ENCODE data around the gene ZNF420. TPM values are rescaled to one million over a fixed set of nuclear protein-coding genes. Genes with fewer than 3 reads are reported as not detected.

The ZNF420 gene
- total RNA-seq, 1 experiment from 2014 or later: 12.3 TPM

DNA sequence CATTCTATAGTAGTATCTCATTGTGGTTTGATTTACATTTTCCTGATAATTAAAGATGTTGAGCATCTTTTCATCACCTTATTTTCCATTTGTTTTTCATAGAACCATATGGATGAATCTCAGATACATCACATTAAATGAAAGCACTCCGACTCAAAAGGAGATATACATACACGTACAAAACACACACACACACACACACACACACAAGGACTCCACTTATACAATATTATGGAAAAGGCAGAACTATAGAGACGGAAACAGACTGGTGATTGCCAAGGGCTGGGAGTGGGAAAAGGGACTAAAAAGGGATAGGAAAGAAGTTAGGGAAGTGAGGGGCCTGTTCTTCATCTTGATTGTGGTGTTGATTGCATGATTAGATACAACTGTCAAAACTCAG, 70.0 kb downstream of the ZNF420 start:
- no peak for ATAC-seq
- Mint-ChIP-seq H3K36me3 (peaks cover 72% of the 10 kb centered on the region), H3K27me3 (ENCODE audit: low read depth) (no peaks in the 10 kb centered on the region; the same call in none of the 2 replicates), H3K27ac (no peak overlapping the region), H3K9me3 (peaks cover 75% of the 10 kb centered on the region), H3K4me3 (no peak overlapping the region), H3K4me1 (no peaks in the 10 kb centered on the region)
- no peak for DNase-seq (ENCODE audit: low spot score)
- ChIA-PET CTCF (no interaction called here), POLR2A (no interaction called here)
- TF ChIP-seq RELA (CRISPR knock-in tag; IDR thresholded peaks at IDR 0.05; ENCODE audit: borderline replicate concordance) (no peak), HMGA2 (CRISPR knock-in tag; IDR thresholded peaks at IDR 0.05) (no peak), ZNF219 (CRISPR knock-in tag; IDR thresholded peaks at IDR 0.05; ENCODE audit: borderline replicate concordance) (no peak), ELF4 (CRISPR knock-in tag; IDR thresholded peaks at IDR 0.05; ENCODE audit: low read depth) (no peak), GRHL2 (CRISPR knock-in tag; IDR thresholded peaks at IDR 0.05; ENCODE audit: insufficient replicate concordance, severe bottlenecking) (no peak), NFE2L1 (CRISPR knock-in tag; IDR thresholded peaks at IDR 0.05) (no peak), JUN (CRISPR knock-in tag; IDR thresholded peaks at IDR 0.05) (no peak), NR2C2 (CRISPR knock-in tag; IDR thresholded peaks at IDR 0.05) (no peak), TEAD4 (CRISPR knock-in tag; IDR thresholded peaks at IDR 0.05) (no peak)
- TF ChIP-seq, protein P1, sequence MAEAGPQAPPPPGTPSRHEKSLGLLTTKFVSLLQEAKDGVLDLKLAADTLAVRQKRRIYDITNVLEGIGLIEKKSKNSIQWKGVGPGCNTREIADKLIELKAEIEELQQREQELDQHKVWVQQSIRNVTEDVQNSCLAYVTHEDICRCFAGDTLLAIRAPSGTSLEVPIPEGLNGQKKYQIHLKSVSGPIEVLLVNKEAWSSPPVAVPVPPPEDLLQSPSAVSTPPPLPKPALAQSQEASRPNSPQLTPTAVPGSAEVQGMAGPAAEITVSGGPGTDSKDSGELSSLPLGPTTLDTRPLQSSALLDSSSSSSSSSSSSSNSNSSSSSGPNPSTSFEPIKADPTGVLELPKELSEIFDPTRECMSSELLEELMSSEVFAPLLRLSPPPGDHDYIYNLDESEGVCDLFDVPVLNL (CRISPR knock-in tag; IDR thresholded peaks at IDR 0.05; ENCODE audit: borderline replicate concordance, low read depth): no peak
- TF ChIP-seq, protein P2, sequence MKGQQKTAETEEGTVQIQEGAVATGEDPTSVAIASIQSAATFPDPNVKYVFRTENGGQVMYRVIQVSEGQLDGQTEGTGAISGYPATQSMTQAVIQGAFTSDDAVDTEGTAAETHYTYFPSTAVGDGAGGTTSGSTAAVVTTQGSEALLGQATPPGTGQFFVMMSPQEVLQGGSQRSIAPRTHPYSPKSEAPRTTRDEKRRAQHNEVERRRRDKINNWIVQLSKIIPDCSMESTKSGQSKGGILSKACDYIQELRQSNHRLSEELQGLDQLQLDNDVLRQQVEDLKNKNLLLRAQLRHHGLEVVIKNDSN (CRISPR knock-in tag; IDR thresholded peaks at IDR 0.05): no peak
- TF ChIP-seq, protein P3, sequence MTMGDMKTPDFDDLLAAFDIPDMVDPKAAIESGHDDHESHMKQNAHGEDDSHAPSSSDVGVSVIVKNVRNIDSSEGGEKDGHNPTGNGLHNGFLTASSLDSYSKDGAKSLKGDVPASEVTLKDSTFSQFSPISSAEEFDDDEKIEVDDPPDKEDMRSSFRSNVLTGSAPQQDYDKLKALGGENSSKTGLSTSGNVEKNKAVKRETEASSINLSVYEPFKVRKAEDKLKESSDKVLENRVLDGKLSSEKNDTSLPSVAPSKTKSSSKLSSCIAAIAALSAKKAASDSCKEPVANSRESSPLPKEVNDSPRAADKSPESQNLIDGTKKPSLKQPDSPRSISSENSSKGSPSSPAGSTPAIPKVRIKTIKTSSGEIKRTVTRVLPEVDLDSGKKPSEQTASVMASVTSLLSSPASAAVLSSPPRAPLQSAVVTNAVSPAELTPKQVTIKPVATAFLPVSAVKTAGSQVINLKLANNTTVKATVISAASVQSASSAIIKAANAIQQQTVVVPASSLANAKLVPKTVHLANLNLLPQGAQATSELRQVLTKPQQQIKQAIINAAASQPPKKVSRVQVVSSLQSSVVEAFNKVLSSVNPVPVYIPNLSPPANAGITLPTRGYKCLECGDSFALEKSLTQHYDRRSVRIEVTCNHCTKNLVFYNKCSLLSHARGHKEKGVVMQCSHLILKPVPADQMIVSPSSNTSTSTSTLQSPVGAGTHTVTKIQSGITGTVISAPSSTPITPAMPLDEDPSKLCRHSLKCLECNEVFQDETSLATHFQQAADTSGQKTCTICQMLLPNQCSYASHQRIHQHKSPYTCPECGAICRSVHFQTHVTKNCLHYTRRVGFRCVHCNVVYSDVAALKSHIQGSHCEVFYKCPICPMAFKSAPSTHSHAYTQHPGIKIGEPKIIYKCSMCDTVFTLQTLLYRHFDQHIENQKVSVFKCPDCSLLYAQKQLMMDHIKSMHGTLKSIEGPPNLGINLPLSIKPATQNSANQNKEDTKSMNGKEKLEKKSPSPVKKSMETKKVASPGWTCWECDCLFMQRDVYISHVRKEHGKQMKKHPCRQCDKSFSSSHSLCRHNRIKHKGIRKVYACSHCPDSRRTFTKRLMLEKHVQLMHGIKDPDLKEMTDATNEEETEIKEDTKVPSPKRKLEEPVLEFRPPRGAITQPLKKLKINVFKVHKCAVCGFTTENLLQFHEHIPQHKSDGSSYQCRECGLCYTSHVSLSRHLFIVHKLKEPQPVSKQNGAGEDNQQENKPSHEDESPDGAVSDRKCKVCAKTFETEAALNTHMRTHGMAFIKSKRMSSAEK (CRISPR knock-in tag; IDR thresholded peaks at IDR 0.05; ENCODE audit: borderline replicate concordance): no peak
- TF ChIP-seq, protein P4, sequence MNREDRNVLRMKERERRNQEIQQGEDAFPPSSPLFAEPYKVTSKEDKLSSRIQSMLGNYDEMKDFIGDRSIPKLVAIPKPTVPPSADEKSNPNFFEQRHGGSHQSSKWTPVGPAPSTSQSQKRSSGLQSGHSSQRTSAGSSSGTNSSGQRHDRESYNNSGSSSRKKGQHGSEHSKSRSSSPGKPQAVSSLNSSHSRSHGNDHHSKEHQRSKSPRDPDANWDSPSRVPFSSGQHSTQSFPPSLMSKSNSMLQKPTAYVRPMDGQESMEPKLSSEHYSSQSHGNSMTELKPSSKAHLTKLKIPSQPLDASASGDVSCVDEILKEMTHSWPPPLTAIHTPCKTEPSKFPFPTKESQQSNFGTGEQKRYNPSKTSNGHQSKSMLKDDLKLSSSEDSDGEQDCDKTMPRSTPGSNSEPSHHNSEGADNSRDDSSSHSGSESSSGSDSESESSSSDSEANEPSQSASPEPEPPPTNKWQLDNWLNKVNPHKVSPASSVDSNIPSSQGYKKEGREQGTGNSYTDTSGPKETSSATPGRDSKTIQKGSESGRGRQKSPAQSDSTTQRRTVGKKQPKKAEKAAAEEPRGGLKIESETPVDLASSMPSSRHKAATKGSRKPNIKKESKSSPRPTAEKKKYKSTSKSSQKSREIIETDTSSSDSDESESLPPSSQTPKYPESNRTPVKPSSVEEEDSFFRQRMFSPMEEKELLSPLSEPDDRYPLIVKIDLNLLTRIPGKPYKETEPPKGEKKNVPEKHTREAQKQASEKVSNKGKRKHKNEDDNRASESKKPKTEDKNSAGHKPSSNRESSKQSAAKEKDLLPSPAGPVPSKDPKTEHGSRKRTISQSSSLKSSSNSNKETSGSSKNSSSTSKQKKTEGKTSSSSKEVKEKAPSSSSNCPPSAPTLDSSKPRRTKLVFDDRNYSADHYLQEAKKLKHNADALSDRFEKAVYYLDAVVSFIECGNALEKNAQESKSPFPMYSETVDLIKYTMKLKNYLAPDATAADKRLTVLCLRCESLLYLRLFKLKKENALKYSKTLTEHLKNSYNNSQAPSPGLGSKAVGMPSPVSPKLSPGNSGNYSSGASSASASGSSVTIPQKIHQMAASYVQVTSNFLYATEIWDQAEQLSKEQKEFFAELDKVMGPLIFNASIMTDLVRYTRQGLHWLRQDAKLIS (CRISPR knock-in tag; IDR thresholded peaks at IDR 0.05; ENCODE audit: borderline replicate concordance): no peak

DNA sequence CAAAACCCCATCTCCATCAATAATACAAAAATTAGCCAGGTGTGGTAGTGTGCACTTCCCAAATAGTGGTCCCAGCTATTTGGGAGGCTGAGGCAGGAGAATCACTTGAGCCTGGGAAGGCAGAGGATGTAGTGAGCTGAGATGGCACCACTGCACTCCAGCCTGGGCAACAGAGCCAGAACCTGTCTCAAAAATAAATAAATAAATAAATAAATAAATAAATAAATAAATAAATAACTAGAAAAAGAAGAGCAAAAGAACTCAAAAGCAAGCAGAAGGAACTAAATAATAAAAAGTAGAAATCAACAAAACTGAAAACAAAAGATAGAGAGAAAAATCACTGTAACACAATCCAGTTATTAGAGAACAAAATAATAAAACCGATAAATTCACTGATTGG, 81.9 kb downstream of the ZNF420 start:
- Mint-ChIP-seq H3K36me3 (peaks cover 89% of the 10 kb centered on the region), H3K27ac (no peak overlapping the region), H3K4me1 (no peaks in the 10 kb centered on the region), H3K4me3 (no peak overlapping the region), H3K27me3 (ENCODE audit: low read depth) (no peaks in the 10 kb centered on the region), H3K9me3 (peaks cover 74% of the 10 kb centered on the region)
- DNase-seq (ENCODE audit: low spot score): no peak
- POLR2A ChIA-PET: no interaction called here
- ATAC-seq: no peak
- CTCF ChIA-PET: no interaction called here
- no peak for TF ChIP-seq EMX1 (CRISPR knock-in tag; IDR thresholded peaks at IDR 0.05)
- TF ChIP-seq, protein P5, sequence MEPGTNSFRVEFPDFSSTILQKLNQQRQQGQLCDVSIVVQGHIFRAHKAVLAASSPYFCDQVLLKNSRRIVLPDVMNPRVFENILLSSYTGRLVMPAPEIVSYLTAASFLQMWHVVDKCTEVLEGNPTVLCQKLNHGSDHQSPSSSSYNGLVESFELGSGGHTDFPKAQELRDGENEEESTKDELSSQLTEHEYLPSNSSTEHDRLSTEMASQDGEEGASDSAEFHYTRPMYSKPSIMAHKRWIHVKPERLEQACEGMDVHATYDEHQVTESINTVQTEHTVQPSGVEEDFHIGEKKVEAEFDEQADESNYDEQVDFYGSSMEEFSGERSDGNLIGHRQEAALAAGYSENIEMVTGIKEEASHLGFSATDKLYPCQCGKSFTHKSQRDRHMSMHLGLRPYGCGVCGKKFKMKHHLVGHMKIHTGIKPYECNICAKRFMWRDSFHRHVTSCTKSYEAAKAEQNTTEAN (CRISPR knock-in tag; IDR thresholded peaks at IDR 0.05): no peak
- TF ChIP-seq, protein P6, sequence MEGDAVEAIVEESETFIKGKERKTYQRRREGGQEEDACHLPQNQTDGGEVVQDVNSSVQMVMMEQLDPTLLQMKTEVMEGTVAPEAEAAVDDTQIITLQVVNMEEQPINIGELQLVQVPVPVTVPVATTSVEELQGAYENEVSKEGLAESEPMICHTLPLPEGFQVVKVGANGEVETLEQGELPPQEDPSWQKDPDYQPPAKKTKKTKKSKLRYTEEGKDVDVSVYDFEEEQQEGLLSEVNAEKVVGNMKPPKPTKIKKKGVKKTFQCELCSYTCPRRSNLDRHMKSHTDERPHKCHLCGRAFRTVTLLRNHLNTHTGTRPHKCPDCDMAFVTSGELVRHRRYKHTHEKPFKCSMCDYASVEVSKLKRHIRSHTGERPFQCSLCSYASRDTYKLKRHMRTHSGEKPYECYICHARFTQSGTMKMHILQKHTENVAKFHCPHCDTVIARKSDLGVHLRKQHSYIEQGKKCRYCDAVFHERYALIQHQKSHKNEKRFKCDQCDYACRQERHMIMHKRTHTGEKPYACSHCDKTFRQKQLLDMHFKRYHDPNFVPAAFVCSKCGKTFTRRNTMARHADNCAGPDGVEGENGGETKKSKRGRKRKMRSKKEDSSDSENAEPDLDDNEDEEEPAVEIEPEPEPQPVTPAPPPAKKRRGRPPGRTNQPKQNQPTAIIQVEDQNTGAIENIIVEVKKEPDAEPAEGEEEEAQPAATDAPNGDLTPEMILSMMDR (IDR thresholded peaks at IDR 0.05): no peak
- TF ChIP-seq NR1H2 (CRISPR knock-in tag; IDR thresholded peaks at IDR 0.05): no peak
- no peak for TF ChIP-seq NFE2L1 (CRISPR knock-in tag; IDR thresholded peaks at IDR 0.05)
- TF ChIP-seq HMGA2 (CRISPR knock-in tag; IDR thresholded peaks at IDR 0.05): no peak
- TF ChIP-seq, protein P7, sequence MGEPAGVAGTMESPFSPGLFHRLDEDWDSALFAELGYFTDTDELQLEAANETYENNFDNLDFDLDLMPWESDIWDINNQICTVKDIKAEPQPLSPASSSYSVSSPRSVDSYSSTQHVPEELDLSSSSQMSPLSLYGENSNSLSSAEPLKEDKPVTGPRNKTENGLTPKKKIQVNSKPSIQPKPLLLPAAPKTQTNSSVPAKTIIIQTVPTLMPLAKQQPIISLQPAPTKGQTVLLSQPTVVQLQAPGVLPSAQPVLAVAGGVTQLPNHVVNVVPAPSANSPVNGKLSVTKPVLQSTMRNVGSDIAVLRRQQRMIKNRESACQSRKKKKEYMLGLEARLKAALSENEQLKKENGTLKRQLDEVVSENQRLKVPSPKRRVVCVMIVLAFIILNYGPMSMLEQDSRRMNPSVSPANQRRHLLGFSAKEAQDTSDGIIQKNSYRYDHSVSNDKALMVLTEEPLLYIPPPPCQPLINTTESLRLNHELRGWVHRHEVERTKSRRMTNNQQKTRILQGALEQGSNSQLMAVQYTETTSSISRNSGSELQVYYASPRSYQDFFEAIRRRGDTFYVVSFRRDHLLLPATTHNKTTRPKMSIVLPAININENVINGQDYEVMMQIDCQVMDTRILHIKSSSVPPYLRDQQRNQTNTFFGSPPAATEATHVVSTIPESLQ (CRISPR knock-in tag; IDR thresholded peaks at IDR 0.05): no peak
- TF ChIP-seq JUN (CRISPR knock-in tag; IDR thresholded peaks at IDR 0.05): no peak

Measured in WTC11 (cell line).